HG03457 (cell line): Measurements from ENCODE around the gene PTPRT.

Experiments
- ATAC-seq: cut with Tn5 transposase; IDR thresholded peaks from one replicate; pipeline ENCODE4 v1.9.1; 2021; ENCODE audit warnings: moderate number of reproducible peaks; ENCODE audit not compliant: unreplicated experiment

The PTPRT gene

GRCh38 chr20:43189554-43190331 lies at the start of gene PTPRT:
Gene PTPRT (minus strand): TSS chr20:43189906. CDS start chr20:43189733, 173 bp downstream.
- no peak for ATAC-seq

GRCh38 chr20:43238833-43239232 lies 49.1 kb upstream of the PTPRT start:
- no peak for ATAC-seq

DNA sequence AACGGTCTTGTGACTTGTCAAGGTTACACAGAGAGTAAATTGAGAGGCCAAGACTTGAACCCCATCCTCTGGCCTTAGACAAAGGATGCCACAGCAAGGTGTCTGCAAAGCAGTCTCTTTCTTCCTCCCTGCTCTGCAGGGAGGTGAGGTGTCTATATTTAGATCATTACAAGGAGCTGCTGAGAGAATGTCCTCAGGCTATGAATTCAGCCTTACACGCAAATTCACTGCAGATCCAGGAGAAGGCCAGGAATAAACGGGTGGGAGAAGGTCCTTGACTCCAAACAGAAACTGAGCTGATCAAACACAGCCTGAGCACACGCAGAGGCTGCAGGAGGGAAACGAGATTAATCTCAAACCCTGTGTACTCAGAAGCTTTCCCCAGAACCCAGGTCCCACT lies 48.6 kb upstream of the PTPRT start:
- ATAC-seq, result no peak

DNA sequence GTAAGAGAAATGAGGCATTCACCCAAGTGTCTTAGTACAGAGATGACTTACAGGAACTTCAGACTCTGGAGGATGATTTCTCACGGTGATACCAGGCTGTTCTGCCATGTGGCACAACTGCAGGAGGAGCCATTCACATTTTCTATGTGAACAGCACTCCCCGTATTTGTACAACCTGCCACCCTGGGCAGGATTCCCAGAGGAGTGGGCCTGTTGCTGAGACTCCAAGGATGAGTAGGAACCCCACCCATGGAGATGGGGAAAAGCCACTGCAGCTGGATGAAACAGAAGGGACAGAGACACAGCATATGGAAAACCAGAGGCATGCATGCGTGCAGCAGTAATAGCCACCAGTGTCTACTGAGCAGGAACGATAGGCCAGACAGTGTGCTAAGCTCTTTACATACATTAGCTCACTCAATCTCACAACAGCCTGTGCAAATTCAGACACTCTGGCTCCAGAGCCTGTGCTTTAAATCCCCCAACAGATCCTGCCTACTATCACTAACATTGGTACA lies 48.0 kb upstream of the PTPRT start:
- no peak for ATAC-seq

DNA sequence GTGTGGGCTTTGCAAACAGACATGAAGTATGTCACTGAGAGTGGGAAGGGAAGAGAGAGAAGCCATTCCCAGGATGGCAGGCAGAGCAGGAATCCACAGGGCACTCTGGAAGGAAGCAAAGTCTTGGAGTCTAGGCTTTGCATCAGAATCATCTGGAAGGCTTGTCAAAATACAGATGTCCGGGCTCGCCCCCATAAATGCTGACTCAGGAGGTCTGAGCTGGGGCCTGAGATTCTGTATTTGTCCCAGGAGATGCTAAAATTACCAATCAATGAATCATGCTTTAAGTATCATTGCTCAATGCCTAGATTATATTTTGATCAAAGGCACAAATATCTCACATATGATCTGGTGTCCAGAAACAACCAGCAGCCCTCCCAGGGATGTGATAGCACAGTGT lies 46.3 kb upstream of the PTPRT start:
- ATAC-seq, result no peak

DNA sequence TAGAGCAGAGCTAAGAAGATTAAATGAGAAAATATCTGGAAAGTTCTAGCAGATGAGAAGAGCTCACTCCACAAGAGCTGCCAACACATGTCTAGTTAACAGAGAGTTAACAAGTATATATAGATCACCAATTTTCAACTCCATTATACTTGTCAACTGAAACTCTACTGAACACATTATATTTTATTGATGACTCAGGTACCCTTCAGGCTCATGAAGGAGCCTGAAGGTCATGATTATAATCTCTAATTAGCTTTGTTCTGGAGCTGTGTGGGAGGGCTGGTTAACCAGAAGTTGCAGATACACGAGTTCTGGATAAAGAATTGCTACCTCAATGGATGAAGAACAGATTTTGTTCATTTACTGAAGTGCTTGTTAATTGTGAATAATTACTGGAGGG lies 42.1 kb upstream of the PTPRT start:
- no peak for ATAC-seq

DNA sequence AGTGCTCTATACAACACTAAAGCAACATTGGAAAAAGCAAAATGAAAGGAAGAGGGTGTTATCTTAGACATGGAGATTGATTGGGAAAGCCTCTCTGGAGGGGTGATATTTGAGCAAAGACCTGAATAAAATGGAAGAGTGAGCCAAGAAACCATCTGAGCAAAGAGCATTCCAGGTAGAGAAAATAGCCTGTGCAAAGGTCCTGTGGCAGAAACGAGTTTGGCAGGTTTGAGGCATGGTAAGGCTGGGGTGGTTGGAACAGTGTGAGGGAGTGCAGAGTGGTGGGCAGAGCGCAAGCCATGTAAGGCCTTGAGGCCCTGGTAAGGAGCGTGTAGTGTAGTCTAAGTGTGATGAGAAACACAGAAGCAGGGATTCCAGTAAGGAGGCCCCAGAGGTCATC lies 40.0 kb upstream of the PTPRT start:
- ATAC-seq, result no peak

DNA sequence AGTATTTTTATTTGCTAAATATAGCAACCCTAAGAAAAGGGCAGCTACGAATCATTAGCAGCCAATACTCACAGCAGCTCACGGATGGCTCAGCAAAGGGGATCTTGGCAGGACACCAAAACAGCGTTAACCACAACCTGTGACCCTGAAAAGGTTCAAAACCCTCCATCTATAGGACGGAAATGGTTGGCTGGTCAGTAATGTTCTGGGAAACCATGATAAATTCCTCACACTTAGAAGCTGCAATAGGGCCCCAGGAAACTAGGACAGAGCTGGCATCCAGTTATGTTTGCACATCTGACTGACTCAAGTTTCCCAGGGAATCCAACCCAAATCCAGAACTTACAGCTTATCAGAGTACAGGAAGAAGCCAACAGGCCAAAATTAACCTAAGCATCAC lies 30.9 kb upstream of the PTPRT start:
- no peak for ATAC-seq

GRCh38 chr20:43210901-43211300 lies 21.2 kb upstream of the PTPRT start:
- ATAC-seq, result no peak

- no peak for ATAC-seq
These were observed 20.1 kb upstream of the PTPRT start for GRCh38 chr20:43209831-43210230.

- no peak for ATAC-seq
These were observed 16.0 kb upstream of the PTPRT start for GRCh38 chr20:43205699-43206098.

DNA sequence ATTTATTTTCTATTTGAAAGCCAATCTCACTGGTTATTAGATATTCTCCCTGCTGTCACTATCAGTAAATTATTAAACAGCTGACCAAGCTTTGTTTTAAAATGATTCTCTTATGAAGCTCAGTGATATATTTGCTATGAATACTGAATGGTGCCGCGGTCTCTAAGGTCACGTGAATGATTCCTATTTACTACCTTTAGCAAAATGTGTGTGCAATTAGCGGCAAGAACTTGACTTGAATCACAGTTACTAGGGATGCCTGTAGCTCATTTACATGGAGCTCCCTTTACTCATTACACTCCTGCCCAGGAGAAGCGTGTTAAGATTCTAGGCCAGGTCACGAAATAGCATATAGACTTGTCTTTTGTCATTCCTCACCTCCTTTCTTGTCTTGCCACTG lies 12.4 kb upstream of the PTPRT start:
- no peak for ATAC-seq

DNA sequence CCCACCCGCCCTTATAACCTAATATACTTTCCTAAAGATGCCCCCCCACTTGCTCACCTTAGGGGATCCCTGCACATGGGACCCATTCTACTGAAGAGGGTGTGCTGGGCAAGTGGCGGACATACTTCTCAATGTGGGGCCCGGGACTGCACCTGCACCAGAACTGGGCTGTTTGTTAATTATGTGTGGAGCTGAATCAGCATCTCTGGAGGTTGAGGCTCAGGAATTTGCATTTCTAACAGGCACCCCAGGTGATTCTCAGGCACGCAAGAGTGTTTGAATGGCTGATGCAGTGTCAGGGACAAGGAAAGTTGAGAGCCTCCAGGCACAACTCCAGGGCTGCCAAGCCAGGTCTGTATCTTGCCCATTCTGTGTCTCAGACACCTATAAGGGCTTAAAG lies 8.9 kb upstream of the PTPRT start:
- no peak for ATAC-seq

DNA sequence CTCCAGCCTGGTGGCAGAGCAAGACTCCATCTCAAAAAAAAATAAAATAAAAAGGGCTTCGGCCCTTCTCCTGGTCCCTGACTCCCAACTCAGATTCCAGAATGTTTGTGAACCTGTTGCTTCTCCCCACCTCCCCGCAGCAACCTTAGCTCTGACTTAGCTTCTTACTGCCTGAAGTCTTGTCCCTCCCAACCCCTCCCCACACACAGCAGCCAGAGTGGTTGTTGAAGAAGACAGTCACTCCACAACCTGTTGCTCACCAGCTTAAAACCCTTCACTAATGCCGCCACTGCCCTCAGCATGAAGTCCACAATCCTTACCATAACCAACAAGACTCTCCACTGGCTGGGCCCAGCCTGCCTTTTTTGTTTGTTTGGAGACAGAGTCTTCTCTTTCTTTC lies 6.5 kb upstream of the PTPRT start:
- no peak for ATAC-seq

- no peak for ATAC-seq
These were observed 4.4 kb upstream of the PTPRT start for GRCh38 chr20:43194137-43194536.

DNA sequence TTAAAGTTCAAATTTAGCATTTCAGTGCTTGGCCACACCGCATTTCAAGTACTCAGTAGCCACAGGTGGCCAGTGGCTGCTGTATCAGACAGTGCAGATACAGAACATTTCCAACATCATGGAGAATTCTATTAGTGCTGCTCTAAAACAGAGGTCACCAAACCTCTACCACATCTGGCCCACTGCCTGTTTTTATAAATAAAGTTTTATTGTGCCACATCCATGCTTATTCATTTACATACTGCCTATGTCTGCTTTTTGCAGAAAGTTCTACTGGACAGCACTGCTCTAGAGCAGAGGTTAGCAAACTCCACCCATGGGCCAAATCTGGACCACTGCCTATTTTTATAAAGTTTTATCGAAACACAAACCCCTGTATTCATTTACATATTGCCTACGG lies 3.7 kb upstream of the PTPRT start:
- ATAC-seq, result no peak

- ATAC-seq, result no peak
These were observed 2.5 kb upstream of the PTPRT start for GRCh38 chr20:43191946-43192863.

DNA sequence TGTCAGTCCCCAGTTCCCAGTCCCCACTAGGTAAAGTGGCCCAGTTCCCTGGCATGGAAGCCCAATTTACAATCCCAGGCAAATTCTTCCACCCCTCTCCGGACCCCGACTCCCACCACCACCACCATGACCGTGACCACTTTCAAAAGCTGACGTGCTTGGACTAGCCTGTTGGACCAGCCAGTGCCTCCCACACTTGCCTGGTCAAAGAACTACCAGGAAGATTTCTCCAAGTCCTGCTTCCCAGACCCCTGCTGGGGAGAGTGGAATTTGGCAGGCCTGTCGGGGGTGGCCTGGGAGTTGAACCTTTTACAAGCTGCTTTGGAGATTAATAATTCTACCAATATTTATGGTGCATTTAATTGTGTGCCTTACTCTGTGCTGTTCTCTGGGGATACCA lies 1.4 kb upstream of the PTPRT start:
- ATAC-seq, result no peak

GRCh38 chr20:43190332-43190953 lies 737 bp upstream of the PTPRT start:
- no peak for ATAC-seq

- ATAC-seq, result no peak
These were observed 699 bp downstream of the PTPRT start for GRCh38 chr20:43188861-43189553.

DNA sequence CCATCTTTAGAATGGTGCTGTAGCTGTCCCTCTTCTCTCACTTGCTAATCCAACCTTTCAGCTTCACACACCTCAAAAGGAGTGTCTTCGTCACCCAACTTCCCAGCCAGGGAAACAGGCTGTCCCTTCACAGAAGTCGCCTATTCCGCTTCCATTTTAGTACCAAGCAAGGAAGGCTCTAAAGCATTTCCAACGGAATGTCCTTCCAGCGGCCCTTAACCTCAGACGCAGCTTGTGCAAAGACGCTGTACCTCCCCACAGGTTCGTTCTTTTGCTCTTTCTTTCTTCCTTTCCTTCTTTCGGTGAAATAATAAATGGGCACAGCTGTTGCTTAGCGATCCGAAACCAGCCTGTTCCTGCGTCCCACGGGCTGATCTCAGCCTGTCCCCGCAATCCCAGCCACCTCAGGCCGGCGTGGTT lies 1.5 kb downstream of the PTPRT start:
- ATAC-seq, result no peak
